ENCODE results near the gene PDXDC1.
"Not testable (repeated sequence)": the region's sequence is repeated elsewhere in the genome, so short reads cannot be mapped to it uniquely, and the experiment has no call there.

PDXDC1 gene

GRCh38 chr16:15028345-15028715 lies 53.5 kb downstream of the PDXDC1 start:
- not testable (repeated sequence) for H3K27ac ChIP-seq (ENCODE audit: low read depth in 2 of 2, low read length in 2 of 2); H3K27me3 ChIP-seq (ENCODE audit: control insufficient read depth in 2 of 2, insufficient read depth in 2 of 2, low read length in 2 of 2); H3K4me3 ChIP-seq (ENCODE audit: low read length in 2 of 2); H3K4me1 ChIP-seq (ENCODE audit: control insufficient read depth in 2 of 2, insufficient read depth in 2 of 2, low read length in 2 of 2); H3K9ac ChIP-seq (ENCODE audit: low read depth in 1 of 2, low read length in 2 of 2); H3K9me3 ChIP-seq (ENCODE audit: control insufficient read depth in 2 of 2, low read length in 2 of 2)
- H3K36me3 ChIP-seq (ENCODE audit: control insufficient read depth in 2 of 2, insufficient read depth in 2 of 2, low read length in 2 of 2), result peaks cover 64 to 67% of the 10 kb centered on the region in 2 donors

- H3K9ac ChIP-seq (ENCODE audit: low read depth in 1 of 2, low read length in 2 of 2), result not testable (repeated sequence)
Measured at GRCh38 chr16:15028801-15029698, 54.2 kb downstream of the PDXDC1 start.

DNA sequence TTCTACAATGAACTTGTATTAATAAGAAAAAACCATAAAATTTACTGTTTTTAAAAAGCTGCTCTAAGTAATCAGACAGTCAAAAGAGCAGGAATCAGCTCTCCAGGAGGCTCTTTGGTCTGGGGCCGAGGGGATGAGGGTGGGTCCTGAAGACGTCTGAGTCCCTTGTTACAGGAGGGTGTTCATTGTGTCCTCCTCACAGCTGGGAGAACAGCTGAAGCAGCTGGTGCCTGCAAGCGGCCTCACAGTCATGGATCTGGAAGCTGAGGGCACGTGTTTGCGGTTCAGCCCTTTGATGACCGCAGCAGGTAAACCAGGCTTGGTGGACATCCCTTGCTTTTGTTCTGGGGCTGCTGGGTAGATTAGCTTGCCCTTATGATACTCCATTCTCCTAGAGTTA lies 54.9 kb downstream of the PDXDC1 start:
- H3K27ac ChIP-seq (ENCODE audit: low read depth in 2 of 2, low read length in 2 of 2); H3K4me1 ChIP-seq (ENCODE audit: control insufficient read depth in 2 of 2, insufficient read depth in 2 of 2, low read length in 2 of 2); H3K9me3 ChIP-seq (ENCODE audit: control insufficient read depth in 2 of 2, low read length in 2 of 2); H3K27me3 ChIP-seq (ENCODE audit: control insufficient read depth in 2 of 2, insufficient read depth in 2 of 2, low read length in 2 of 2); H3K9ac ChIP-seq (ENCODE audit: low read depth in 1 of 2, low read length in 2 of 2); H3K4me3 ChIP-seq (ENCODE audit: low read length in 2 of 2): not testable (repeated sequence)
- peaks cover 64 to 70% of the 10 kb centered on the region in 2 donors for H3K36me3 ChIP-seq (ENCODE audit: control insufficient read depth in 2 of 2, insufficient read depth in 2 of 2, low read length in 2 of 2)

More at GRCh38 chr16:15028801-15029698, 54.2 kb downstream of the PDXDC1 start:
- H3K4me1 ChIP-seq (ENCODE audit: control insufficient read depth in 2 of 2, insufficient read depth in 2 of 2, low read length in 2 of 2); H3K4me3 ChIP-seq (ENCODE audit: low read length in 2 of 2); H3K9me3 ChIP-seq (ENCODE audit: control insufficient read depth in 2 of 2, low read length in 2 of 2); H3K27ac ChIP-seq (ENCODE audit: low read depth in 2 of 2, low read length in 2 of 2); H3K27me3 ChIP-seq (ENCODE audit: control insufficient read depth in 2 of 2, insufficient read depth in 2 of 2, low read length in 2 of 2): not testable (repeated sequence)
- H3K36me3 ChIP-seq (ENCODE audit: control insufficient read depth in 2 of 2, insufficient read depth in 2 of 2, low read length in 2 of 2), result peaks cover 63 to 67% of the 10 kb centered on the region in 2 donors

DNA sequence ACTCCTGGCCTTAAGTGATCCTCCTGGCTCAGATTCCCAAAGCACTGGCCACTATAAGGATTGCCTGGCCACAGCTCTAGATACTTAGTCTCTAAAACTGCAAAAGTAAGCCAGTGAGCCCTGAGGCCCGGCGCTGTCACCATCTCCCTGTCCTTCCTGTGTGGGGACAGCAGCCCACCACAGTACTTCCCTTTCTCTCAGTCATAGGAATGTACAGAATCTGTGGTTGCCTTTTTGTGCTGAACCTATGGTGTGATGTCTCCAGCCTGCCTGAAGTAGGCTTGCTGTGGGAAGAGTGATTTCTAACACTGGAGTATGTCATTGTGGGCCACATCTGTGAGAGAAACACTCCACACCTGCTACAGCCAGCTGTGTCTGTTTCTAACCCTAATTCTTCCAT lies 56.4 kb downstream of the PDXDC1 start:
- no peaks in the 10 kb centered on the region for H3K4me1 ChIP-seq (ENCODE audit: control insufficient read depth in 2 of 2, insufficient read depth in 2 of 2, low read length in 2 of 2)
- H3K27ac ChIP-seq (ENCODE audit: low read depth in 2 of 2, low read length in 2 of 2), result no peak overlapping the region
- H3K4me3 ChIP-seq (ENCODE audit: low read length in 2 of 2), result no peak overlapping the region
- H3K36me3 ChIP-seq (ENCODE audit: control insufficient read depth in 2 of 2, insufficient read depth in 2 of 2, low read length in 2 of 2), result peaks cover 72 to 79% of the 10 kb centered on the region in 2 donors
- H3K9me3 ChIP-seq (ENCODE audit: control insufficient read depth in 2 of 2, low read length in 2 of 2), result no peaks in the 10 kb centered on the region
- H3K9ac ChIP-seq (ENCODE audit: low read depth in 1 of 2, low read length in 2 of 2), result no peak overlapping the region
- H3K27me3 ChIP-seq (ENCODE audit: control insufficient read depth in 2 of 2, insufficient read depth in 2 of 2, low read length in 2 of 2), result no peaks in the 10 kb centered on the region

- H3K27me3 ChIP-seq (ENCODE audit: control insufficient read depth in 2 of 2, insufficient read depth in 2 of 2, low read length in 2 of 2), result no peaks in the 10 kb centered on the region
- H3K9me3 ChIP-seq (ENCODE audit: control insufficient read depth in 2 of 2, low read length in 2 of 2), result no peaks in the 10 kb centered on the region
- H3K4me1 ChIP-seq (ENCODE audit: control insufficient read depth in 2 of 2, insufficient read depth in 2 of 2, low read length in 2 of 2), result no peaks in the 10 kb centered on the region
- peaks cover 77 to 83% of the 10 kb centered on the region in 2 donors for H3K36me3 ChIP-seq (ENCODE audit: control insufficient read depth in 2 of 2, insufficient read depth in 2 of 2, low read length in 2 of 2)
- H3K27ac ChIP-seq (ENCODE audit: low read depth in 2 of 2, low read length in 2 of 2), result no peak overlapping the region
- no peak overlapping the region for H3K9ac ChIP-seq (ENCODE audit: low read depth in 1 of 2, low read length in 2 of 2)
- no peak overlapping the region for H3K4me3 ChIP-seq (ENCODE audit: low read length in 2 of 2)
Measured at GRCh38 chr16:15031586-15031985, 56.8 kb downstream of the PDXDC1 start.

- Histone ChIP-seq H3K4me1 (ENCODE audit: control insufficient read depth in 2 of 2, insufficient read depth in 2 of 2, low read length in 2 of 2) (no peaks in the 10 kb centered on the region), H3K9me3 (ENCODE audit: control insufficient read depth in 2 of 2, low read length in 2 of 2) (no peaks in the 10 kb centered on the region), H3K9ac (ENCODE audit: low read depth in 1 of 2, low read length in 2 of 2) (no peak overlapping the region), H3K27me3 (ENCODE audit: control insufficient read depth in 2 of 2, insufficient read depth in 2 of 2, low read length in 2 of 2) (no peaks in the 10 kb centered on the region), H3K36me3 (ENCODE audit: control insufficient read depth in 2 of 2, insufficient read depth in 2 of 2, low read length in 2 of 2) (peaks cover 81 to 85% of the 10 kb centered on the region in 2 donors), H3K4me3 (ENCODE audit: low read length in 2 of 2) (no peak overlapping the region), H3K27ac (ENCODE audit: low read depth in 2 of 2, low read length in 2 of 2) (no peak overlapping the region)
Measured at GRCh38 chr16:15032547-15033308, 57.9 kb downstream of the PDXDC1 start.

- Histone ChIP-seq H3K9ac (ENCODE audit: low read depth in 1 of 2, low read length in 2 of 2) (no peak overlapping the region), H3K4me3 (ENCODE audit: low read length in 2 of 2) (no peak overlapping the region), H3K9me3 (ENCODE audit: control insufficient read depth in 2 of 2, low read length in 2 of 2) (no peaks in the 10 kb centered on the region), H3K27me3 (ENCODE audit: control insufficient read depth in 2 of 2, insufficient read depth in 2 of 2, low read length in 2 of 2) (no peaks in the 10 kb centered on the region), H3K4me1 (ENCODE audit: control insufficient read depth in 2 of 2, insufficient read depth in 2 of 2, low read length in 2 of 2) (no peaks in the 10 kb centered on the region), H3K27ac (ENCODE audit: low read depth in 2 of 2, low read length in 2 of 2) (no peak overlapping the region), H3K36me3 (ENCODE audit: control insufficient read depth in 2 of 2, insufficient read depth in 2 of 2, low read length in 2 of 2) (peaks cover 82 to 86% of the 10 kb centered on the region in 2 donors)
Measured at GRCh38 chr16:15033309-15033707, 58.5 kb downstream of the PDXDC1 start.

DNA sequence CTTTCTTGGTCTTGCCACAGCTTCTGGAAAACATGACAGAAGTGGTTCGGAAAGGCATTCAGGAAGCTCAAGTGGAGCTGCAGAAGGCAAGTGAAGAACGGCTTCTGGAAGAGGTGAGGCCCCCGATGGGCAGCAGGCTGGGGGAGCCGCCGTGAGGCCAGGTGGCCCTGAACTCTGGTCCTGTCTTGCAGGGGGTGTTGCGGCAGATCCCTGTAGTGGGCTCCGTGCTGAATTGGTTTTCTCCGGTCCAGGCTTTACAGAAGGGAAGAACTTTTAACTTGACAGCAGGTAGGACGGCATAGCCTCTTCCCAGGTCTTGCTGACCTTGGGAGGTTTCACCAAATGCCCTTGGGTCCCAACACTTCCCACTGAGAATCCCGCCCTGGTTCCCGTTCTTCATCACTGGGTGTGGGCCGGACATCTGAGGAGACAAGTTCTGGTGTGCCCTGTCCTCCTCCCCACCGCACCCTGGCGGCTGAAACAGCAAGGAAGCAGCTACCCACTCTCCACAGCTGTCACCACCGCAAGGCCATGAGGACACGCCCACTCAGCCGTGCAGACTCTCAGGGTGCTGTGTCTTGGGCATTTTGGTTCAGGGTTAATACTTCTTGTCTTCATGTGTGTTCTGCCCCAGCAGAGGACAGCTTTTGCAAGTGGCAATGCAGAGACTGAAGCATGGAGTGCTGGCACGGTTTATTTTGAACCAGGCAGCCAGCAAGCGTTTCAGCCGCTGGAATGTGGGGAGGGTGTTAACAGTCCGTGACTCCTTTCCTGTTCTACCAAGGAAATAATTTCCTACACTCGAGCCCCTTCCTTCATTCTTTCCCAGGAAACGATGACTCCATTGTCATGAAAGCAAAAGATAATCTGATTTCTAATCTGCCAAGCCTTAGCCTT lies 59.7 kb downstream of the PDXDC1 start:
- Histone ChIP-seq H3K4me3 (ENCODE audit: low read length in 2 of 2) (no peak overlapping the region), H3K4me1 (ENCODE audit: control insufficient read depth in 2 of 2, insufficient read depth in 2 of 2, low read length in 2 of 2) (no peaks in the 10 kb centered on the region), H3K27ac (ENCODE audit: low read depth in 2 of 2, low read length in 2 of 2) (no peak overlapping the region), H3K27me3 (ENCODE audit: control insufficient read depth in 2 of 2, insufficient read depth in 2 of 2, low read length in 2 of 2) (no peaks in the 10 kb centered on the region), H3K36me3 (ENCODE audit: control insufficient read depth in 2 of 2, insufficient read depth in 2 of 2, low read length in 2 of 2) (peaks cover 83 to 88% of the 10 kb centered on the region in 2 donors), H3K9ac (ENCODE audit: low read depth in 1 of 2, low read length in 2 of 2) (no peak overlapping the region), H3K9me3 (ENCODE audit: control insufficient read depth in 2 of 2, low read length in 2 of 2) (no peaks in the 10 kb centered on the region)

DNA sequence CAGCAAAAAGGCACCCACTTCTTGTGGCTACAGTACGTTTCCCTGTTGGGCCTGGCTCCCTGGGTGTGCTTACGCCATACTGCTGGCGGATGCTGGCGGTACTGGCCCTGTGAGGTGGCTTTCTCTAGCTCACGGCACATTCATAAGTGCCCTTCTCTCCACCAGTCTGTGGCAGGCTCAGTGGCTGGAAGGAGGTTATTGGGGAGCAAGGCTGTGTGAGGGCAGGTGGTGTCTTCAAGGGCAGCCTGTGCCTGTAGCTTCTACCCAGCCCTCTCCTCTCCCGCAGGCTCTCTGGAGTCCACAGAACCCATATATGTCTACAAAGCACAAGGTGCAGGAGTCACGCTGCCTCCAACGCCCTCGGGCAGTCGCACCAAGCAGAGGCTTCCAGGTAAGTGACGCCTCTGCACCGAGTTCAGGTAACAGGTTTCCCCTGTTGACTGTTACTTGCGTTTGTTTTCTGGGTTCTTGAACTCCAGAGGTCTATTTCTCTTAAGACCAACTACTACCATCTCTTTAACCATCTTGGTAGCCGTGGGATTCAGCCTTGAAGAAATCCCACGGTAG lies 60.4 kb downstream of the PDXDC1 start:
- Histone ChIP-seq H3K27me3 (ENCODE audit: control insufficient read depth in 2 of 2, insufficient read depth in 2 of 2, low read length in 2 of 2) (no peaks in the 10 kb centered on the region), H3K4me3 (ENCODE audit: low read length in 2 of 2) (no peak overlapping the region), H3K36me3 (ENCODE audit: control insufficient read depth in 2 of 2, insufficient read depth in 2 of 2, low read length in 2 of 2) (peaks cover 87 to 93% of the 10 kb centered on the region in 2 donors), H3K9me3 (ENCODE audit: control insufficient read depth in 2 of 2, low read length in 2 of 2) (no peaks in the 10 kb centered on the region), H3K4me1 (ENCODE audit: control insufficient read depth in 2 of 2, insufficient read depth in 2 of 2, low read length in 2 of 2) (no peaks in the 10 kb centered on the region), H3K27ac (ENCODE audit: low read depth in 2 of 2, low read length in 2 of 2) (no peak overlapping the region), H3K9ac (ENCODE audit: low read depth in 1 of 2, low read length in 2 of 2) (no peak overlapping the region)
